HEK293 (cell line): Measurements from ENCODE around the gene INHBB.

ENCODE experiments used
- CTCF ChIA-PET: fragments of 350-600 bp; formaldehyde crosslinking; extraction: SDS; loops from one replicate; lab custom pipeline; 2021; ENCODE audit warnings: antibody characterized with exemption; lab: Yijun Ruan, JAX
- POLR2A ChIA-PET: fragments of 300-600 bp; formaldehyde crosslinking; extraction: SDS; loops from one replicate; lab custom pipeline; 2020; ENCODE audit warnings: antibody characterized with exemption, inconsistent platforms; lab: Yijun Ruan, JAX
- H3K27ac ChIP-seq: fragments of 200-500 bp; sonication (Bioruptor generic); 2 replicates; pipeline ENCODE4 v1.5.1; 2014; ENCODE audit warnings: low read depth, low read length, control low read depth, inconsistent platforms; ENCODE audit errors: extremely low read depth
- H3K36me3 ChIP-seq, 2 experiments: fragments of 200-500 bp in 1 of 2; sonication (Bioruptor generic) in 1 of 2; 1 replicate in 1 of 2; 2 replicates in 1 of 2; pipeline ENCODE4 v1.5.1; 2014 to 2017; ENCODE audit warnings: inconsistent platforms in 2 of 2, low read length in 2 of 2; ENCODE audit not compliant: control insufficient read depth in 2 of 2, insufficient read depth in 1 of 2
- H3K4me1 ChIP-seq: fragments of 200-500 bp; sonication (Bioruptor generic); 2 replicates; pipeline ENCODE4 v1.5.1; 2014; ENCODE audit warnings: mild to moderate bottlenecking, low read length, inconsistent platforms; ENCODE audit not compliant: control insufficient read depth, insufficient read depth
- H3K4me3 ChIP-seq: 2 replicates; pipeline ENCODE4 v1.5.1; 2011; ENCODE audit warnings: low read depth, mild to moderate bottlenecking, control low read depth, low read length, moderate library complexity
- H3K9me3 ChIP-seq: fragments of 200-500 bp; sonication (Bioruptor generic); 2 replicates; pipeline ENCODE4 v1.5.1; 2014; ENCODE audit warnings: low read depth, low read length, inconsistent platforms; ENCODE audit not compliant: control insufficient read depth, insufficient read depth
- BCL11B ChIP-seq: fragments of 450-650 bp; formaldehyde crosslinking; IDR thresholded peaks from 2 replicates; pipeline ENCODE4 v1.5.1; 2016; ENCODE audit warnings: low read depth, missing biosample characterization, missing genetic modification characterization
- EGR2 ChIP-seq: fragments of 450-650 bp; formaldehyde crosslinking; IDR thresholded peaks from 2 replicates; pipeline ENCODE4 v1.5.1; 2016; ENCODE audit warnings: low read depth, missing biosample characterization, missing genetic modification characterization
- HOXC10 ChIP-seq: sonication (generic); formaldehyde crosslinking; IDR thresholded peaks from 2 replicates; pipeline ENCODE4 v1.8.1; 2023; ENCODE audit warnings: mild to moderate bottlenecking, missing genetic modification reagents
- IKZF3 ChIP-seq: fragments of 450-650 bp; IDR thresholded peaks from 2 replicates; pipeline ENCODE4 v1.5.0; 2018; ENCODE audit warnings: missing biosample characterization, mild to moderate bottlenecking, missing genetic modification characterization, moderate library complexity
- OVOL3 ChIP-seq: fragments of 450-650 bp; formaldehyde crosslinking; IDR thresholded peaks from 2 replicates; pipeline ENCODE4 v1.5.1; 2016; ENCODE audit warnings: missing biosample characterization, missing genetic modification characterization
- SP3 ChIP-seq: fragments of 450-650 bp; formaldehyde crosslinking; IDR thresholded peaks from 2 replicates; pipeline ENCODE4 v1.5.1; 2016; ENCODE audit warnings: missing biosample characterization, missing genetic modification characterization
- ZBTB7A ChIP-seq: fragments of 450-650 bp; formaldehyde crosslinking; IDR thresholded peaks from 2 replicates; pipeline ENCODE4 v1.5.1; 2016; ENCODE audit warnings: low read depth, missing biosample characterization, missing genetic modification characterization
- ZIC2 ChIP-seq: fragments of 450-650 bp; formaldehyde crosslinking; IDR thresholded peaks from 2 replicates; pipeline ENCODE4 v1.5.1; 2016; ENCODE audit warnings: missing biosample characterization, missing genetic modification characterization
- ZNF114 ChIP-seq: fragments of 450-650 bp; formaldehyde crosslinking; IDR thresholded peaks from 2 replicates; pipeline ENCODE4 v1.5.0; 2017; ENCODE audit warnings: missing biosample characterization, missing genetic modification characterization
- ZNF132 ChIP-seq: fragments of 450-650 bp; formaldehyde crosslinking; IDR thresholded peaks from 2 replicates; pipeline ENCODE4 v1.5.1; 2017; ENCODE audit warnings: missing biosample characterization, missing genetic modification characterization, borderline replicate concordance
- ZNF146 ChIP-seq: fragments of 450-650 bp; formaldehyde crosslinking; IDR thresholded peaks from 2 replicates; pipeline ENCODE4 v1.5.1; 2016; ENCODE audit warnings: missing biosample characterization, missing genetic modification characterization
- ZNF157 ChIP-seq: fragments of 450-650 bp; formaldehyde crosslinking; IDR thresholded peaks from 2 replicates; pipeline ENCODE4 v1.5.1; 2016; ENCODE audit warnings: missing biosample characterization, missing genetic modification characterization
- ZNF23 ChIP-seq: fragments of 450-650 bp; formaldehyde crosslinking; IDR thresholded peaks from 2 replicates; pipeline ENCODE4 v1.5.1; 2016; ENCODE audit warnings: missing biosample characterization, missing genetic modification characterization, borderline replicate concordance
- ZNF248 ChIP-seq: fragments of 450-650 bp; formaldehyde crosslinking; IDR thresholded peaks from 2 replicates; pipeline ENCODE4 v1.5.1; 2017; ENCODE audit warnings: missing biosample characterization, missing genetic modification characterization
- ZNF280D ChIP-seq: fragments of 450-650 bp; formaldehyde crosslinking; IDR thresholded peaks from 2 replicates; pipeline ENCODE4 v1.5.1; 2016; ENCODE audit warnings: missing biosample characterization, missing genetic modification characterization
- ZNF341 ChIP-seq: fragments of 450-650 bp; formaldehyde crosslinking; IDR thresholded peaks from 2 replicates; pipeline ENCODE4; 2016; ENCODE audit warnings: low read depth, missing biosample characterization, missing genetic modification characterization
- ZNF488 ChIP-seq: fragments of 450-650 bp; formaldehyde crosslinking; IDR thresholded peaks from 2 replicates; pipeline ENCODE4 v1.5.1; 2016; ENCODE audit warnings: missing biosample characterization, missing genetic modification characterization
- ZNF514 ChIP-seq: fragments of 450-650 bp; formaldehyde crosslinking; IDR thresholded peaks from 2 replicates; pipeline ENCODE4 v1.5.1; 2016; ENCODE audit warnings: missing biosample characterization, missing genetic modification characterization
- ZNF561 ChIP-seq: fragments of 450-650 bp; IDR thresholded peaks from 2 replicates; pipeline ENCODE4 v1.5.1; 2018; ENCODE audit warnings: missing biosample characterization, missing genetic modification characterization, borderline replicate concordance
- ZNF600 ChIP-seq: fragments of 450-650 bp; formaldehyde crosslinking; IDR thresholded peaks from 2 replicates; pipeline ENCODE4 v1.5.1; 2016; ENCODE audit warnings: missing biosample characterization, missing genetic modification characterization
- ZNF623 ChIP-seq: fragments of 450-650 bp; formaldehyde crosslinking; IDR thresholded peaks from 2 replicates; pipeline ENCODE4 v1.5.1; 2016; ENCODE audit warnings: missing biosample characterization, missing genetic modification characterization
- ZNF654 ChIP-seq: fragments of 450-650 bp; formaldehyde crosslinking; IDR thresholded peaks from 2 replicates; pipeline ENCODE4 v1.5.1; 2016; ENCODE audit warnings: low read depth, missing biosample characterization, missing genetic modification characterization
- TF ChIP-seq, protein P1 (sequence below): fragments of 450-650 bp; formaldehyde crosslinking; IDR thresholded peaks from 2 replicates; pipeline ENCODE4 v1.5.1; 2016; ENCODE audit warnings: missing biosample characterization, missing genetic modification characterization
- TF ChIP-seq, protein P2 (sequence below): fragments of 450-650 bp; formaldehyde crosslinking; IDR thresholded peaks from 2 replicates; pipeline ENCODE4 v1.5.1; 2016; ENCODE audit warnings: missing biosample characterization, missing genetic modification characterization
- TF ChIP-seq, protein P3 (sequence below): fragments of 450-650 bp; formaldehyde crosslinking; optimal IDR thresholded peaks from 2 replicates; pipeline ENCODE3; 2016; ENCODE audit warnings: missing biosample characterization, mild to moderate bottlenecking, missing genetic modification characterization
- TF ChIP-seq, protein P4 (sequence below): fragments of 450-650 bp; formaldehyde crosslinking; IDR thresholded peaks from 2 replicates; pipeline ENCODE4 v1.5.1; 2017; ENCODE audit warnings: missing biosample characterization, missing genetic modification characterization

INHBB gene

DNA sequence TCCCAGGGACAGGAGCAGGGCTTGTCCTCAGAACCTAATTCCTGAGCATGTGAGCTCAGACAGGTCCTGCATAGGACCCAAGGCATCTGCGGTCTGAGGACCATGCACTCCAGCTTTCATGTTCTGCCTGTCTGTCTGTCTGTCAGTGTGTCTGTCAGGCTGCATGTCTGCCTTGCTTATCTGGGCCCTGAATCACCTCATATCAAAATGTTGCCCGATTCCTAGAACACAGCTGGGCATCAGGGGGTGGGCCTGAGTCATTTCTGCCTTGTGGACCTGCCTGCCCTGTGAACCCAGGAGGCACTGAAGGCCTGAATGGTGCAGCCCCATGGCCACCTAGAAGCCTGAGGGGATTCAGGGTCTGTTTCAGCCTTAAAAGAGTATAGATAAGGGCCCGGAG lies 22.1 kb downstream of the INHBB start:
- POLR2A ChIA-PET, result no interaction called here
- H3K36me3 ChIP-seq, result no peaks in the 10 kb centered on the region
- TF ChIP-seq ZNF23 (tag by site-specific recombination), result no peak
- TF ChIP-seq, protein P1, sequence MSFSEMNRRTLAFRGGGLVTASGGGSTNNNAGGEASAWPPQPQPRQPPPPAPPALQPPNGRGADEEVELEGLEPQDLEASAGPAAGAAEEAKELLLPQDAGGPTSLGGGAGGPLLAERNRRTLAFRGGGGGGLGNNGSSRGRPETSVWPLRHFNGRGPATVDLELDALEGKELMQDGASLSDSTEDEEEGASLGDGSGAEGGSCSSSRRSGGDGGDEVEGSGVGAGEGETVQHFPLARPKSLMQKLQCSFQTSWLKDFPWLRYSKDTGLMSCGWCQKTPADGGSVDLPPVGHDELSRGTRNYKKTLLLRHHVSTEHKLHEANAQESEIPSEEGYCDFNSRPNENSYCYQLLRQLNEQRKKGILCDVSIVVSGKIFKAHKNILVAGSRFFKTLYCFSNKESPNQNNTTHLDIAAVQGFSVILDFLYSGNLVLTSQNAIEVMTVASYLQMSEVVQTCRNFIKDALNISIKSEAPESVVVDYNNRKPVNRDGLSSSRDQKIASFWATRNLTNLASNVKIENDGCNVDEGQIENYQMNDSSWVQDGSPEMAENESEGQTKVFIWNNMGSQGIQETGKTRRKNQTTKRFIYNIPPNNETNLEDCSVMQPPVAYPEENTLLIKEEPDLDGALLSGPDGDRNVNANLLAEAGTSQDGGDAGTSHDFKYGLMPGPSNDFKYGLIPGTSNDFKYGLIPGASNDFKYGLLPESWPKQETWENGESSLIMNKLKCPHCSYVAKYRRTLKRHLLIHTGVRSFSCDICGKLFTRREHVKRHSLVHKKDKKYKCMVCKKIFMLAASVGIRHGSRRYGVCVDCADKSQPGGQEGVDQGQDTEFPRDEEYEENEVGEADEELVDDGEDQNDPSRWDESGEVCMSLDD (tag by site-specific recombination), result no peak
- TF ChIP-seq ZNF157 (tag by site-specific recombination), result no peak
- no peak for TF ChIP-seq SP3
- TF ChIP-seq, protein P2, sequence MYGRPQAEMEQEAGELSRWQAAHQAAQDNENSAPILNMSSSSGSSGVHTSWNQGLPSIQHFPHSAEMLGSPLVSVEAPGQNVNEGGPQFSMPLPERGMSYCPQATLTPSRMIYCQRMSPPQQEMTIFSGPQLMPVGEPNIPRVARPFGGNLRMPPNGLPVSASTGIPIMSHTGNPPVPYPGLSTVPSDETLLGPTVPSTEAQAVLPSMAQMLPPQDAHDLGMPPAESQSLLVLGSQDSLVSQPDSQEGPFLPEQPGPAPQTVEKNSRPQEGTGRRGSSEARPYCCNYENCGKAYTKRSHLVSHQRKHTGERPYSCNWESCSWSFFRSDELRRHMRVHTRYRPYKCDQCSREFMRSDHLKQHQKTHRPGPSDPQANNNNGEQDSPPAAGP (tag by site-specific recombination), result no peak
- TF ChIP-seq ZNF623 (tag by site-specific recombination), result no peak
- no peak for TF ChIP-seq ZNF280D (tag by site-specific recombination)
- TF ChIP-seq ZIC2 (tag by site-specific recombination), result no peak
- no peak for TF ChIP-seq ZNF514 (tag by site-specific recombination)
- no peak for TF ChIP-seq ZNF114
- TF ChIP-seq, protein P3, sequence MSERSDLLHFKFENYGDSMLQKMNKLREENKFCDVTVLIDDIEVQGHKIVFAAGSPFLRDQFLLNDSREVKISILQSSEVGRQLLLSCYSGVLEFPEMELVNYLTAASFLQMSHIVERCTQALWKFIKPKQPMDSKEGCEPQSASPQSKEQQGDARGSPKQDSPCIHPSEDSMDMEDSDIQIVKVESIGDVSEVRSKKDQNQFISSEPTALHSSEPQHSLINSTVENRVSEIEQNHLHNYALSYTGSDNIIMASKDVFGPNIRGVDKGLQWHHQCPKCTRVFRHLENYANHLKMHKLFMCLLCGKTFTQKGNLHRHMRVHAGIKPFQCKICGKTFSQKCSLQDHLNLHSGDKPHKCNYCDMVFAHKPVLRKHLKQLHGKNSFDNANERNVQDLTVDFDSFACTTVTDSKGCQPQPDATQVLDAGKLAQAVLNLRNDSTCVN (tag by site-specific recombination), result no peak
- TF ChIP-seq ZNF600 (tag by site-specific recombination), result no peak
- no peak for TF ChIP-seq BCL11B (tag by site-specific recombination)
- no peak for TF ChIP-seq HOXC10
- TF ChIP-seq IKZF3 (tag by site-specific recombination), result no peak
- TF ChIP-seq, all 188 proteins: peak for 0
- Histone ChIP-seq H3K9me3 (no peaks in the 10 kb centered on the region), H3K4me1 (no peaks in the 10 kb centered on the region), H3K4me3 (no peak overlapping the region), H3K27ac (no peak overlapping the region)
- CTCF ChIA-PET, result no interaction called here

GRCh38 chr2:120369250-120369649 lies 23.3 kb downstream of the INHBB start:
- ChIA-PET POLR2A (no interaction called here), CTCF (no interaction called here)
- no peaks in the 10 kb centered on the region for H3K9me3 ChIP-seq
- H3K4me1 ChIP-seq, result no peaks in the 10 kb centered on the region
- H3K27ac ChIP-seq, result no peak overlapping the region
- H3K4me3 ChIP-seq, result no peak overlapping the region
- H3K36me3 ChIP-seq, result no peaks in the 10 kb centered on the region
- TF ChIP-seq EGR2 (no peak), ZNF132 (tag by site-specific recombination) (no peak), ZNF248 (no peak), ZNF488 (tag by site-specific recombination) (no peak), ZBTB7A (no peak), ZNF654 (tag by site-specific recombination) (no peak), ZNF146 (tag by site-specific recombination) (no peak), ZNF561 (no peak), ZNF341 (tag by site-specific recombination) (no peak), OVOL3 (tag by site-specific recombination) (no peak)
- TF ChIP-seq, protein P4, sequence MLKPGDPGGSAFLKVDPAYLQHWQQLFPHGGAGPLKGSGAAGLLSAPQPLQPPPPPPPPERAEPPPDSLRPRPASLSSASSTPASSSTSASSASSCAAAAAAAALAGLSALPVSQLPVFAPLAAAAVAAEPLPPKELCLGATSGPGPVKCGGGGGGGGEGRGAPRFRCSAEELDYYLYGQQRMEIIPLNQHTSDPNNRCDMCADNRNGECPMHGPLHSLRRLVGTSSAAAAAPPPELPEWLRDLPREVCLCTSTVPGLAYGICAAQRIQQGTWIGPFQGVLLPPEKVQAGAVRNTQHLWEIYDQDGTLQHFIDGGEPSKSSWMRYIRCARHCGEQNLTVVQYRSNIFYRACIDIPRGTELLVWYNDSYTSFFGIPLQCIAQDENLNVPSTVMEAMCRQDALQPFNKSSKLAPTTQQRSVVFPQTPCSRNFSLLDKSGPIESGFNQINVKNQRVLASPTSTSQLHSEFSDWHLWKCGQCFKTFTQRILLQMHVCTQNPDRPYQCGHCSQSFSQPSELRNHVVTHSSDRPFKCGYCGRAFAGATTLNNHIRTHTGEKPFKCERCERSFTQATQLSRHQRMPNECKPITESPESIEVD, result no peak
